H1 (cell line): Measurements from ENCODE around the gene LHPP. TPM values are rescaled to one million over a fixed set of nuclear protein-coding genes. Genes with fewer than 3 reads are reported as not detected.

Experiments used
- CTCF ChIA-PET: fragments of 300-600 bp; sonication (Branson Sonifier 250); formaldehyde crosslinking; loops from one replicate; lab custom pipeline; 2021; ENCODE audit not compliant: partially characterized antibody; lab: Charles Lee
- POLR2A ChIA-PET: fragments of 300-600 bp; sonication (Branson Sonifier 250); formaldehyde crosslinking; loops from one replicate; lab custom pipeline; 2021; ENCODE audit warnings: inconsistent platforms; ENCODE audit not compliant: partially characterized antibody; lab: Charles Lee
- DNase-seq, 2 experiments: peaks; one replicate each; pipeline versions ENCODE4 v3.0.0 to v3.0.0-alpha.2; 2010 to 2022; ENCODE audit warnings: low spot score in 2 of 2, low read depth in 1 of 2, mixed read lengths in 1 of 2
- FAIRE-seq: peaks from 2 replicates; lab custom pipeline; 2011; peaks lifted over from hg19 to GRCh38; lab: Jason Lieb, UNC
- H2AFZ ChIP-seq: 2 replicates; pipeline ENCODE4 v1.8.1; 2012; ENCODE audit warnings: low read length, inconsistent platforms
- H2AK5ac ChIP-seq: 2 replicates; pipeline ENCODE4 v1.6.1; 2013; ENCODE audit warnings: low read depth, low read length
- H2BK120ac ChIP-seq: replicated peaks from 2 replicates; pipeline ENCODE3; 2013; ENCODE audit warnings: low read depth, low read length, inconsistent platforms
- H2BK12ac ChIP-seq: 2 replicates; pipeline ENCODE4 v1.6.1; 2013; ENCODE audit warnings: low read depth, low read length
- H2BK15ac ChIP-seq: 2 replicates; pipeline ENCODE4 v1.6.1; 2013; ENCODE audit warnings: low read length
- H2BK20ac ChIP-seq: 2 replicates; pipeline ENCODE4 v1.6.1; 2013; ENCODE audit warnings: low read length
- H2BK5ac ChIP-seq: 2 replicates; pipeline ENCODE4 v1.6.1; 2013; ENCODE audit warnings: low read depth, low read length
- H3K14ac ChIP-seq: 2 replicates; pipeline ENCODE4 v1.6.1; 2013; ENCODE audit warnings: inconsistent platforms; ENCODE audit not compliant: insufficient read length
- H3K18ac ChIP-seq: 2 replicates; pipeline ENCODE4 v1.6.1; 2013; ENCODE audit warnings: low read length; ENCODE audit errors: extremely low read depth
- H3K23ac ChIP-seq: 2 replicates; pipeline ENCODE4 v1.6.1; 2013; ENCODE audit warnings: inconsistent platforms; ENCODE audit not compliant: insufficient read length
- H3K23me2 ChIP-seq: 2 replicates; pipeline ENCODE4 v1.6.1; 2013; ENCODE audit warnings: low read depth, low read length
- H3K27ac ChIP-seq: 2 replicates; pipeline ENCODE4 v1.6.1; 2011; ENCODE audit warnings: low read depth, low read length, inconsistent platforms
- H3K27me3 ChIP-seq, 4 experiments: replicated peaks in 1 of 4; 1 replicate in 1 of 4; 2 replicates in 3 of 4; pipeline versions ENCODE4 v1.6.1 to v1.8.1; 2011 to 2013; ENCODE audit warnings: low read length in 3 of 4, mild to moderate bottlenecking in 3 of 4, inconsistent platforms in 2 of 4, mixed read lengths in 2 of 4, moderate library complexity in 1 of 4; ENCODE audit not compliant: control insufficient read depth in 3 of 4, insufficient read depth in 3 of 4; ENCODE audit errors: extremely low read depth in 1 of 4
- H3K36me3 ChIP-seq, 4 experiments: 2 replicates each; pipeline versions ENCODE4 v1.6.1 to v1.8.1; 2011 to 2013; ENCODE audit warnings: mild to moderate bottlenecking in 4 of 4, low read length in 3 of 4, moderate library complexity in 2 of 4, control low read depth in 1 of 4, inconsistent platforms in 1 of 4; ENCODE audit not compliant: insufficient read depth in 4 of 4, control insufficient read depth in 2 of 4
- H3K4ac ChIP-seq: replicated peaks from 2 replicates; pipeline ENCODE3; 2013; ENCODE audit warnings: low read length, low read depth, mixed read lengths, inconsistent platforms; ENCODE audit not compliant: insufficient read length
- H3K4me1 ChIP-seq, 4 experiments: replicated peaks in 1 of 4; 1 replicate in 1 of 4; 2 replicates in 3 of 4; pipeline versions ENCODE4 v1.6.1 to v1.8.1; 2011 to 2013; ENCODE audit warnings: low read length in 3 of 4, inconsistent platforms in 2 of 4, mixed read lengths in 1 of 4; ENCODE audit not compliant: insufficient read depth in 4 of 4, control insufficient read depth in 3 of 4
- H3K4me2 ChIP-seq, 2 experiments: 2 replicates each; pipeline versions ENCODE4 v1.6.1 to v1.8.1; 2011 to 2013; ENCODE audit warnings: low read depth in 2 of 2, low read length in 2 of 2, control low read depth in 1 of 2, inconsistent platforms in 1 of 2, mild to moderate bottlenecking in 1 of 2; ENCODE audit not compliant: insufficient read depth in 1 of 2
- H3K4me3 ChIP-seq, 4 experiments: fragments of 200-600, 300-600 bp in 1 of 4; sonication (generic), shearing (Covaris generic), sonication (Bioruptor Twin) in 1 of 4; 2 replicates each; pipeline versions ENCODE4 v1.5.1 to v1.8.1; 2011 to 2016; ENCODE audit warnings: low read length in 4 of 4, low read depth in 3 of 4, control low read depth in 2 of 4, inconsistent platforms in 2 of 4, mild to moderate bottlenecking in 2 of 4, mixed read lengths in 1 of 4, moderate library complexity in 1 of 4; ENCODE audit not compliant: insufficient read depth in 2 of 4; ENCODE audit errors: extremely low read depth in 1 of 4
- H3K56ac ChIP-seq: replicated peaks from 2 replicates; pipeline ENCODE3; 2013; ENCODE audit warnings: low read depth, mild to moderate bottlenecking, mixed read lengths, low read length, inconsistent platforms; ENCODE audit not compliant: insufficient read length
- H3K79me1 ChIP-seq: 2 replicates; pipeline ENCODE4 v1.6.1; 2013; ENCODE audit warnings: low read depth, low read length, control low read depth
- H3K79me2 ChIP-seq, 2 experiments: 2 replicates each; pipeline versions ENCODE4 v1.6.1 to v1.8.1; 2012 to 2013; ENCODE audit warnings: low read length in 2 of 2, mild to moderate bottlenecking in 2 of 2, inconsistent platforms in 1 of 2; ENCODE audit not compliant: insufficient read depth in 2 of 2, control insufficient read depth in 1 of 2
- H3K9ac ChIP-seq, 4 experiments: replicated peaks in 1 of 4; 1 replicate in 1 of 4; 2 replicates in 3 of 4; pipeline versions ENCODE4 v1.6.1 to v1.8.1; 2011 to 2013; ENCODE audit warnings: low read depth in 3 of 4, low read length in 3 of 4, control low read depth in 2 of 4, mild to moderate bottlenecking in 2 of 4, moderate library complexity in 2 of 4, inconsistent platforms in 1 of 4; ENCODE audit errors: extremely low read depth in 1 of 4
- H3K9me3 ChIP-seq, 2 experiments: 2 replicates each; pipeline versions ENCODE4 v1.6.1 to v1.8.1; 2012 to 2013; ENCODE audit warnings: mild to moderate bottlenecking in 2 of 2, moderate library complexity in 2 of 2, control low read depth in 1 of 2, inconsistent platforms in 1 of 2, low read depth in 1 of 2, low read length in 1 of 2, mixed read lengths in 1 of 2; ENCODE audit not compliant: insufficient read depth in 2 of 2
- H4K20me1 ChIP-seq, 2 experiments: replicated peaks in 1 of 2; 2 replicates each; pipeline versions ENCODE3 to v1.8.1; 2011 to 2013; ENCODE audit warnings: inconsistent platforms in 2 of 2, low read length in 2 of 2, mild to moderate bottlenecking in 1 of 2; ENCODE audit not compliant: insufficient read depth in 2 of 2, control insufficient read depth in 1 of 2
- H4K5ac ChIP-seq: 2 replicates; pipeline ENCODE4 v1.6.1; 2013; ENCODE audit warnings: low read length, low read depth, mixed read lengths, inconsistent platforms; ENCODE audit not compliant: insufficient read length
- H4K8ac ChIP-seq: 2 replicates; pipeline ENCODE4 v1.8.0; 2013; ENCODE audit warnings: mild to moderate bottlenecking, moderate library complexity, low read length, inconsistent platforms; ENCODE audit not compliant: insufficient read depth; ENCODE audit errors: extremely low read depth
- H4K91ac ChIP-seq: replicated peaks from 2 replicates; pipeline ENCODE3; 2013; ENCODE audit warnings: low read length, mixed read lengths, inconsistent platforms; ENCODE audit not compliant: insufficient read length
- BRCA1 ChIP-seq: IDR thresholded peaks from 2 replicates; pipeline ENCODE4 v1.6.1; 2012; ENCODE audit warnings: low read depth, low read length, improper control_type of control experiment
- E2F6 ChIP-seq: IDR thresholded peaks from 2 replicates; pipeline ENCODE4 v1.6.1; 2012; ENCODE audit warnings: inconsistent platforms
- HDAC2 ChIP-seq, 2 experiments: fragments of 300-600 bp in 1 of 2; sonication (generic) in 1 of 2; IDR thresholded peaks; 2 replicates each; pipeline ENCODE4 v1.6.1; 2011 to 2012; ENCODE audit warnings: low read depth in 2 of 2, low read length in 2 of 2, mild to moderate bottlenecking in 2 of 2, moderate library complexity in 2 of 2, borderline replicate concordance in 1 of 2, inconsistent platforms in 1 of 2
- KDM4A ChIP-seq: IDR thresholded peaks from one replicate; pipeline ENCODE4 v1.7.1; 2012; ENCODE audit warnings: low read depth, mild to moderate bottlenecking, moderate library complexity, low read length, inconsistent platforms; ENCODE audit not compliant: severe bottlenecking
- RAD21 ChIP-seq, 2 experiments: IDR thresholded peaks in 1 of 2; conservative IDR thresholded peaks in 1 of 2; 2 replicates each; pipeline ENCODE4 v1.6.1; 2011; ENCODE audit warnings: low read depth in 2 of 2, low read length in 2 of 2, improper control_type of control experiment in 1 of 2, inconsistent platforms in 1 of 2, mild to moderate bottlenecking in 1 of 2, moderate library complexity in 1 of 2
- RNF2 ChIP-seq: fragments of 200-900, 300-1000 bp; sonication (generic); IDR thresholded peaks from 2 replicates; pipeline ENCODE4 v1.7.1; 2016; ENCODE audit warnings: borderline replicate concordance, low read depth, mild to moderate bottlenecking, antibody characterized with exemption, low read length; ENCODE audit not compliant: poor library complexity, severe bottlenecking; ENCODE audit errors: missing control alignments
- RXRA ChIP-seq: IDR thresholded peaks from 2 replicates; pipeline ENCODE4 v1.6.1; 2011; ENCODE audit warnings: low read depth, mild to moderate bottlenecking, low read length, moderate library complexity; ENCODE audit not compliant: insufficient read depth
- SIX5 ChIP-seq: IDR thresholded peaks from 2 replicates; pipeline ENCODE4 v1.6.1; 2011; ENCODE audit warnings: mild to moderate bottlenecking, low read depth, low read length
- USF2 ChIP-seq: IDR thresholded peaks from 2 replicates; pipeline ENCODE4 v1.6.1; 2011; ENCODE audit warnings: low read length, improper control_type of control experiment
- WGBS, 2 experiments: shearing (Covaris generic) in 1 of 2; methylation state at CpG; one replicate each; pipeline versions ENCODE4 v1.1.6 to v1.1.7; 2013 to 2015; ENCODE audit warnings: low lambda C conversion rate in 2 of 2, mixed read lengths in 2 of 2, inconsistent platforms in 1 of 2, low coverage in 1 of 2, missing lambda C conversion rate in 1 of 2; ENCODE audit not compliant: insufficient replicate concordance in 2 of 2, insufficient coverage in 1 of 2, insufficient read length in 1 of 2; ENCODE audit errors: extremely low coverage in 1 of 2, missing lambda C conversion rate in 1 of 2; 5-methylcytosine and 5-hydroxymethylcytosine counted together
- polyA plus RNA-seq, 7 experiments: library from polyadenylated mRNA; depleted of rRNA in 3 of 7; stranded (reverse) in 5 of 7; unstranded in 2 of 7; fragments of >200 nt in 5 of 7; fragments of 200-250 nt in 2 of 7; gene quantifications; 1 replicate in 5 of 7; 2 replicates in 1 of 7; 4 replicates in 1 of 7; pipeline versions ENCODE4 v1.2.1 to v1.2.3, GENCODE V29; 2011 to 2013; ENCODE audit warnings: missing spikeins in 2 of 7, mixed read lengths in 2 of 7
- total RNA-seq: library from RNA; stranded (reverse); fragmentation: NEBNext Ultra II Directional; extraction: Animal tissue kit (Norgen Biotek cat#: 25700); gene quantifications from 2 replicates; pipeline ENCODE4 v1.2.1, GENCODE V29; 2021

LHPP gene
- total and polyA plus RNA-seq, 2 of the 8 experiments (the other 6 are each of a cell fraction or from before 2014, with no cell fraction given), result 26.0 to 45.0 TPM

- Histone ChIP-seq H3K4me2 (no peak overlapping the region), H3K79me1 (0 out of 2 replicates have a peak, but pooled peaks cover 2% of the 10 kb centered on the region), H3K18ac (no peak overlapping the region), H3K56ac (no peak overlapping the region), H3K79me2 (no peaks in the 10 kb centered on the region), H3K4ac (no peak overlapping the region), H3K9me3 (no peaks in the 10 kb centered on the region), H4K91ac (no peak overlapping the region), H4K5ac (no peak overlapping the region), H3K23me2 (peaks cover 5% of the 10 kb centered on the region), H3K27ac (no peak overlapping the region), H3K36me3 (no peaks in the 10 kb centered on the region), H3K4me3 (no peak overlapping the region), H3K27me3 (no peaks in the 10 kb centered on the region; a peak in 2 of 7 replicates), H2BK20ac (no peak overlapping the region), H3K14ac (no peak overlapping the region), H2BK15ac (no peak overlapping the region), H4K20me1 (peaks cover 2 to 10% of the 10 kb centered on the region in 2 experiments), H4K8ac (no peak overlapping the region), H2BK12ac (no peak overlapping the region), H2BK5ac (no peak overlapping the region), H3K4me1 (no peaks in the 10 kb centered on the region), H2BK120ac (no peak overlapping the region), H2AK5ac (no peak overlapping the region), H3K9ac (no peak overlapping the region), H2AFZ (no peak overlapping the region), H3K23ac (no peak overlapping the region)
- CTCF ChIA-PET, result interaction anchor here (2.0 to 2.2 kb wide), 2 partner anchors 45 to 65 kb away, joined by 4 to 6 read pairs; no protein-coding TSS in a partner anchor
- FAIRE-seq (no peak), DNase-seq (no peak)
- WGBS, 2 experiments, result 91% methylated on average over 9 of the region's 9 CpGs; no CpG with 5 or more reads in 1 of the 2 experiments
- POLR2A ChIA-PET, result interaction anchor here (1.5 kb wide), 1 partner anchor 8 kb away, joined by 6 read pairs; no protein-coding TSS in a partner anchor
- TF ChIP-seq RNF2, result no peak
- TF ChIP-seq HDAC2 (IDR thresholded peaks at IDR 0.05; ENCODE audit: borderline replicate concordance in 1 of 2, low read depth in 2 of 2, low read length in 2 of 2), result no peak
- TF ChIP-seq SIX5, result no peak
- no peak for TF ChIP-seq E2F6
- TF ChIP-seq KDM4A, result no peak
- TF ChIP-seq RXRA, result no peak
- TF ChIP-seq BRCA1, result no peak
- TF ChIP-seq USF2, result no peak
- TF ChIP-seq RAD21 (IDR thresholded peaks at IDR 0.05 in 1 of 2, conservative IDR thresholded peaks at IDR 0.05 in 1 of 2; ENCODE audit: low read depth in 2 of 2, low read length in 2 of 2), result no peak
Observed at GRCh38 chr10:124595143-124595883, 133.7 kb downstream of the LHPP start.
